GM06990 (cell line): Measurements from ENCODE around the gene TMIE.

Source experiments
- DNase-seq: peaks from one replicate; pipeline ENCODE4 v3.0.0-alpha.2; 2011; ENCODE audit not compliant: insufficient read length; ENCODE audit errors: extremely low read depth
- H3K27me3 ChIP-seq: replicated peaks from 2 replicates; pipeline ENCODE4 v1.6.0; 2011; ENCODE audit warnings: low read length; ENCODE audit not compliant: control insufficient read depth, insufficient read depth
- H3K36me3 ChIP-seq: 2 replicates; pipeline ENCODE4 v1.5.1; 2011; ENCODE audit warnings: low read length; ENCODE audit not compliant: control insufficient read depth, insufficient read depth
- H3K4me3 ChIP-seq: replicated peaks from 2 replicates; pipeline ENCODE4 v1.5.1; 2011; ENCODE audit warnings: low read depth, mild to moderate bottlenecking, control low read depth, low read length
- CTCF ChIP-seq: IDR thresholded peaks from 2 replicates; pipeline ENCODE4 v1.5.1; 2011; ENCODE audit warnings: low read length, control low read depth, mild to moderate bottlenecking, inconsistent platforms; ENCODE audit not compliant: insufficient read depth, poor library complexity, severe bottlenecking

TMIE gene

GRCh38 chr3:46684891-46685290 is 16.3 kb upstream of the TMIE start:
- Histone ChIP-seq H3K27me3 (no peaks in the 10 kb centered on the region; the same call in 1 of the 2 replicates), H3K36me3 (no peaks in the 10 kb centered on the region), H3K4me3 (no peak overlapping the region)
- no peak for TF ChIP-seq CTCF
- DNase-seq: no peak

- no peak for TF ChIP-seq CTCF
- no peak for DNase-seq
- Histone ChIP-seq H3K27me3 (no peaks in the 10 kb centered on the region; the same call in 1 of the 2 replicates), H3K36me3 (no peaks in the 10 kb centered on the region), H3K4me3 (no peak overlapping the region)
These were observed 15.7 kb upstream of the TMIE start for GRCh38 chr3:46685446-46685845.

- TF ChIP-seq CTCF: no peak
- DNase-seq: no peak
- H3K36me3 ChIP-seq: no peaks in the 10 kb centered on the region
- peaks cover 2% of the 10 kb centered on the region; the same call in 1 of the 2 replicates for H3K27me3 ChIP-seq
- no peak overlapping the region for H3K4me3 ChIP-seq
These were observed 10.4 kb upstream of the TMIE start for GRCh38 chr3:46690798-46691197.

- Histone ChIP-seq H3K4me3 (no peak overlapping the region), H3K36me3 (no peaks in the 10 kb centered on the region), H3K27me3 (0 out of 2 replicates have a peak, but pooled peaks cover 2% of the 10 kb centered on the region)
- no peak for TF ChIP-seq CTCF
- DNase-seq: no peak
These were observed 8.6 kb upstream of the TMIE start for GRCh38 chr3:46692566-46692990.

GRCh38 chr3:46693038-46693891 is 7.9 kb upstream of the TMIE start, which contains the start of gene ALS2CL:
Gene ALS2CL (minus strand): TSS chr3:46693679. CDS start chr3:46689440, 4,239 bp downstream.
- 0 out of 2 replicates have a peak, but pooled peaks cover 2% of the 10 kb centered on the region for H3K27me3 ChIP-seq
- TF ChIP-seq CTCF: no peak
- no peaks in the 10 kb centered on the region for H3K36me3 ChIP-seq
- peak; percentile 37 for DNase-seq
- peak within 1 kb of the TSS; percentile 62 for H3K4me3 ChIP-seq
